Skeletal muscle satellite cell (primary cell): ENCODE results near the gene MTM1.

ENCODE experiments used
- H3K27me3 ChIP-seq: 2 replicates; pipeline ENCODE4 v1.7.0; 2013; ENCODE audit warnings: low read length; ENCODE audit not compliant: control insufficient read depth, insufficient read depth
- H3K36me3 ChIP-seq: 2 replicates; pipeline ENCODE4 v1.7.0; 2013; ENCODE audit warnings: mild to moderate bottlenecking, control low read depth, low read length; ENCODE audit not compliant: insufficient read depth
- H3K4me1 ChIP-seq: 2 replicates; pipeline ENCODE4 v1.7.0; 2013; ENCODE audit warnings: low read length; ENCODE audit not compliant: control insufficient read depth, insufficient read depth
- H3K4me2 ChIP-seq: 2 replicates; pipeline ENCODE4 v1.7.0; 2013; ENCODE audit warnings: mild to moderate bottlenecking, low read length
- H3K4me3 ChIP-seq: 2 replicates; pipeline ENCODE4 v1.7.0; 2013; ENCODE audit warnings: low read length
- H3K9ac ChIP-seq: 2 replicates; pipeline ENCODE4 v1.7.0; 2013; ENCODE audit warnings: mild to moderate bottlenecking, low read depth, low read length, moderate library complexity
- H3K9me3 ChIP-seq: replicated peaks from 2 replicates; pipeline ENCODE4 v1.7.0; 2013; ENCODE audit warnings: mild to moderate bottlenecking, control low read depth, low read length

The MTM1 gene

GRCh38 chrX:150610446-150610845 lies 42.0 kb downstream of the MTM1 start:
- Histone ChIP-seq H3K36me3 (no peaks in the 10 kb centered on the region), H3K4me3 (no peak overlapping the region), H3K9me3 (no peaks in the 10 kb centered on the region), H3K9ac (no peak overlapping the region), H3K4me1 (no peaks in the 10 kb centered on the region), H3K4me2 (no peak overlapping the region), H3K27me3 (no peaks in the 10 kb centered on the region)

GRCh38 chrX:150615356-150615755 lies 46.9 kb downstream of the MTM1 start:
- H3K36me3 ChIP-seq: no peaks in the 10 kb centered on the region
- no peak overlapping the region for H3K9ac ChIP-seq
- no peak overlapping the region for H3K4me3 ChIP-seq
- H3K4me2 ChIP-seq: no peak overlapping the region
- no peaks in the 10 kb centered on the region for H3K9me3 ChIP-seq
- no peaks in the 10 kb centered on the region for H3K27me3 ChIP-seq
- no peaks in the 10 kb centered on the region for H3K4me1 ChIP-seq

- Histone ChIP-seq H3K9me3 (no peaks in the 10 kb centered on the region), H3K36me3 (no peaks in the 10 kb centered on the region), H3K27me3 (no peaks in the 10 kb centered on the region), H3K4me1 (no peaks in the 10 kb centered on the region), H3K4me2 (no peak overlapping the region), H3K4me3 (no peak overlapping the region), H3K9ac (no peak overlapping the region)
Measured at GRCh38 chrX:150616179-150616862, 47.9 kb downstream of the MTM1 start.

- no peak overlapping the region for H3K4me3 ChIP-seq
- no peak overlapping the region for H3K9ac ChIP-seq
- H3K9me3 ChIP-seq: no peaks in the 10 kb centered on the region
- H3K4me1 ChIP-seq: no peaks in the 10 kb centered on the region
- H3K36me3 ChIP-seq: peaks cover 3% of the 10 kb centered on the region
- no peaks in the 10 kb centered on the region for H3K27me3 ChIP-seq
- no peak overlapping the region for H3K4me2 ChIP-seq
Measured at GRCh38 chrX:150616863-150617198, 48.4 kb downstream of the MTM1 start.

- Histone ChIP-seq H3K27me3 (no peaks in the 10 kb centered on the region), H3K36me3 (peaks cover 3% of the 10 kb centered on the region), H3K9ac (no peak overlapping the region)
Measured at GRCh38 chrX:150621652-150622051, 53.2 kb downstream of the MTM1 start.

GRCh38 chrX:150623583-150623982 lies 55.2 kb downstream of the MTM1 start:
- Histone ChIP-seq H3K9ac (no peak overlapping the region), H3K9me3 (no peaks in the 10 kb centered on the region), H3K4me1 (no peaks in the 10 kb centered on the region), H3K36me3 (peaks cover 3% of the 10 kb centered on the region), H3K4me2 (no peak overlapping the region), H3K4me3 (no peak overlapping the region), H3K27me3 (no peaks in the 10 kb centered on the region)

More at GRCh38 chrX:150621652-150622051, 53.2 kb downstream of the MTM1 start:
- Histone ChIP-seq H3K4me3 (no peak overlapping the region), H3K4me2 (no peak overlapping the region), H3K4me1 (no peaks in the 10 kb centered on the region), H3K9me3 (no peaks in the 10 kb centered on the region)

GRCh38 chrX:150625097-150625496 lies 56.7 kb downstream of the MTM1 start:
- no peak overlapping the region for H3K4me3 ChIP-seq
- no peak overlapping the region for H3K9ac ChIP-seq
- H3K4me1 ChIP-seq: no peaks in the 10 kb centered on the region
- H3K27me3 ChIP-seq: no peaks in the 10 kb centered on the region
- H3K9me3 ChIP-seq: no peaks in the 10 kb centered on the region
- H3K36me3 ChIP-seq: peaks cover 3% of the 10 kb centered on the region
- no peak overlapping the region for H3K4me2 ChIP-seq

GRCh38 chrX:150625875-150626274 lies 57.5 kb downstream of the MTM1 start:
- no peak overlapping the region for H3K4me2 ChIP-seq
- no peaks in the 10 kb centered on the region for H3K4me1 ChIP-seq
- H3K9me3 ChIP-seq: no peaks in the 10 kb centered on the region
- H3K36me3 ChIP-seq: peaks cover 3% of the 10 kb centered on the region
- no peaks in the 10 kb centered on the region for H3K27me3 ChIP-seq
- no peak overlapping the region for H3K9ac ChIP-seq
- H3K4me3 ChIP-seq: no peak overlapping the region

- Histone ChIP-seq H3K36me3 (no peaks in the 10 kb centered on the region), H3K4me3 (no peak overlapping the region), H3K27me3 (no peaks in the 10 kb centered on the region), H3K4me1 (no peaks in the 10 kb centered on the region), H3K4me2 (no peak overlapping the region), H3K9me3 (no peaks in the 10 kb centered on the region), H3K9ac (no peak overlapping the region)
Measured at GRCh38 chrX:150627957-150628356, 59.5 kb downstream of the MTM1 start.

GRCh38 chrX:150635952-150636351 lies 67.5 kb downstream of the MTM1 start:
- no peaks in the 10 kb centered on the region for H3K27me3 ChIP-seq
- H3K4me1 ChIP-seq: peaks cover 4% of the 10 kb centered on the region
- no peak overlapping the region for H3K4me2 ChIP-seq
- H3K9me3 ChIP-seq: no peaks in the 10 kb centered on the region
- H3K9ac ChIP-seq: peak overlapping the region; percentile 32
- H3K4me3 ChIP-seq: no peak overlapping the region
- H3K36me3 ChIP-seq: no peaks in the 10 kb centered on the region

GRCh38 chrX:150642423-150642822 lies 74.0 kb downstream of the MTM1 start:
- H3K36me3 ChIP-seq: no peaks in the 10 kb centered on the region
- H3K27me3 ChIP-seq: no peaks in the 10 kb centered on the region
- no peak overlapping the region for H3K9ac ChIP-seq
- no peak overlapping the region for H3K4me2 ChIP-seq
- no peaks in the 10 kb centered on the region for H3K9me3 ChIP-seq
- no peak overlapping the region for H3K4me3 ChIP-seq
- H3K4me1 ChIP-seq: no peaks in the 10 kb centered on the region

- H3K9me3 ChIP-seq: no peaks in the 10 kb centered on the region
- no peak overlapping the region for H3K4me3 ChIP-seq
- no peaks in the 10 kb centered on the region for H3K27me3 ChIP-seq
- no peak overlapping the region for H3K4me2 ChIP-seq
- no peak overlapping the region for H3K9ac ChIP-seq
- H3K4me1 ChIP-seq: no peaks in the 10 kb centered on the region
- no peaks in the 10 kb centered on the region for H3K36me3 ChIP-seq
Measured at GRCh38 chrX:150643271-150643670, 74.8 kb downstream of the MTM1 start.
